Effector CD4-positive, alpha-beta T cell (primary cell): ENCODE results near the gene PDE6B.
"Not testable (repeated sequence)": the region's sequence is repeated elsewhere in the genome, so short reads cannot be mapped to it uniquely, and the experiment has no call there.

Source experiments
- DNase-seq: peaks from one replicate; pipeline ENCODE4 v3.0.0-alpha.2; 2020

PDE6B gene

DNA sequence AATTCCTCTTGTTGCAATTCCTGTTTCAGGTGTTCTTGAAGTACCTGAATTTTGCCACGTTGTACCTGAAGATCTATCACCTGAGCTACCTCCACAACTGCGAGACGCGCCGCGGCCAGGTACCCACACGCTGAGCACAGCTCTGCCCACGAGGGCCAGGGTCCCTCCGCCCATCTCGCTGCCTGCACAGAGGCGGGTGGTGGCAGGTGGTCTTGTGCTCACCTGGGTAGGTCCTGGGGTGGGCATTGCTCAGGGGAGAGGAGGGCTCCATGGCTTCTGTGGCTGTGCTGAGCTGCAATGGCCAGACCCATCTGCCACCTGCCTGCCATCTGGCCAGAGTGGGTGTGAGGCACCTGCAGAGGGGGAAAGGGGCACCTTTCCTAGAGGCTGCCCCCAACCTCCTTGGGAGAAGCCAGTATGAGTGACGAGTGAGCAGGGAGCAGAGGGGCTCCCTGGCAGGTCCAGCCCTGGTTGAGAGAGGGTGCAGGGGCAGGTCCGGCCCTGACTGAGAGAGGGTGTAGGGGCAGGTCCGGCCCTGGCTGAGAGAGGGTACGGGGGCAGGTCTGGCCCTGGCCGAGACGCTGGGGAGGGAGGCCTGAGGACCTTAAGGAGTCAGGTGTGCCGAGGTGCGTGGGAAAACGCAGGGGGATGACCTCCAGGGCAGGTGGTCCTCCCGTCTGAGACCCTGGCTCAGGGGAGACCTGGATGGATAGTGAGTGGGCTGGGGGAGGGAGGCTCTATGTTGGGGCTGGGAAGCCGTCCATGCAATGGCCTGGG lies 10.7 kb downstream of the PDE6B start:
- no peak for DNase-seq

DNA sequence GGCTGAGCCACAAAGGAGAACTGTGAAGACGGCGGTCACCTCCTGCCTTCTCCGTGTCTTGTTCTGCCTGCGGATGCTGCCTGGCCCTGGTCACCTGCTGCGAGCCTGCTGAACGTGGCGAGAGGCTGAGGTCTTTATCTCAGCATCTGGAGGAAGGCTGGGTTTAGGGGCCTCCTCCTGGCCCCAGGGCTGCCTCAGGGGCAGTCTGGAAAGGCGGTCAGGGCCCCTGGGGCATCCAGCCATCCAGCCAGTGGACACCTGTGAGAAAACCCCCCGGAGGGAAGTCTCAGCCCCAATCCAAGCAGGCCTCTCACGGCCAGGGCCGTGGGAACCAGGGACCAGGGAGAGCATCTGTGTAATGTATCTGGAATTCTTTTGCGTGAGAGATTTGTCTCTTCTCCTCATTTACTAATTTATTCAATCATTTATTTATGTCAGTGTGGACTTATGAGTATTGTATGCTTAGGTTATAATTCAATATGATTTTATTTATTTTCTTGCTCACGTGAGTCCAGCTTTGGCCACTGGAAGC lies 11.3 kb downstream of the PDE6B start:
- no peak for DNase-seq

DNA sequence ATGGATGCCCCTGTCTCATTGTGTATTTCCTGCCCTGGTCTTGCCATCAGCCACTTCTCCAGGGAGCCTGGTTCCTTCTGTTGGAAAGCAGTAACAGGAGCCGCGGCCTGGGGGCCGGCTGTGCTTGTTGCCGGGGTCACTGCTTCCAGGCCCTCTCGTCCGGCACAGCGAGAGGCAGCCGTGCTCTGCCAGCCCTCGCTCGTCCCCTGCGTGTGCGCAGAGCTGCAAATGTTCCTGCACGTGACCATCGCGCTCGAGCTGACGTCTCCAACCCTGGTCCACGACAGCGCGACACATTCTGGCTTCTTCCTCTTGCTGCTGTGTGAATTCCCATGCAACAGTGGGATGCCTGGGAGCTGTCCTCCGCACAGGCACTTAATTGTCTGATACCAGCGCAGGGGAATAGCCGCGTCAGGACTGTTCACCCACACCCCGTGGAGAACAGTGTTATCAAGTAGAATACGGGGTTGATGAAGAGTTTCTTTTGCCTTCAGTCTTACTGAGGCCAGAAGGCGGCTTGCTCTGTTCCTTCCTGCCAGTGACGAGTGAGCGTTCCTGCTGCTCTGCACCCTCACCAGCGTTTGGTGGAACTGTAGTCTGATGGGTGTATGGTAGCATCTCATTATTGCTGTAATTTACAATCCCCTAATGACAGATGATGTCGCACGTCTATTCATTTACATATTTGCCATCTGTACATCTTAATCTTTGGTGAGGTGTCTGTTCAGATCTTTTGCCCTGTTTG lies 12.3 kb downstream of the PDE6B start:
- DNase-seq: no peak

GRCh38 chr4:642366-642765 lies 17.0 kb downstream of the PDE6B start:
- not testable (repeated sequence) for DNase-seq

DNA sequence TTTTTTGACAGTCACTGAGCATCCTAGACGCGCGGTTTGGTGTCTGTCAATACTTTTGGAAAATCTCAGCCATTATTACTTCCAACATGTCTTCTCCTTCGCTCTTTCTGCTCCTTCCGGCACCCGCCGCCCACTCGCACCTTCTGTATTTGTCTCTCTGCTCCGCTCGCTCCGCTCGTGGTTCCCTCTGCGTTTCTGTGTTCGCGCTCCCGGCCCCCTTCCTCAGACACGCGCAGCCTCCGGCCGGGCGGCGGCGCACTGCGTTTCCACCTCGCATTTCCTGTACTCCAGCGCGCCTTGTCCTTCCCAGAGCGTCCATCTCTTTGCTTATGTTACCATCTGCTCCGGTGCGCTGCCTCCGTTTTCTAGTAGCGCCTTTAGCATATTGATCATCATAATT lies 21.1 kb downstream of the PDE6B start:
- no peak for DNase-seq

- no peak for DNase-seq
These were observed 22.1 kb downstream of the PDE6B start for GRCh38 chr4:647481-647880.

- no peak for DNase-seq
These were observed 23.4 kb downstream of the PDE6B start for GRCh38 chr4:648579-649292.

DNA sequence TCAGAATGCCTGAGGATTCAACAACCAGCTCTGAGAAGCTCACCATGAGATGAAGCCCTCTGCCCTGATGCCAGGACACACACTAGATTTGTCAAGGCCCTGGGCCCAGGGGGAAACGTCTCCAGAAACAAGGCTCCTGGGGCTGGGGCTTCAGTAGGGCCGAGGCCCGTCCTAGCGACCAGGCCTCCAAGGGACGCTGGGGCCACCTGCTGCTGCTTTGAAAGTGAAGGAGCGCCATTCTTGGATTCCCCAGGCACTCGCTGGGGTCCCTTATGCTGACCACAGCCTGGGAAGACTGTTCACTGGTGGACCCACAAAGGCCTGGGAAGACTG lies 23.9 kb downstream of the PDE6B start:
- DNase-seq: no peak

DNA sequence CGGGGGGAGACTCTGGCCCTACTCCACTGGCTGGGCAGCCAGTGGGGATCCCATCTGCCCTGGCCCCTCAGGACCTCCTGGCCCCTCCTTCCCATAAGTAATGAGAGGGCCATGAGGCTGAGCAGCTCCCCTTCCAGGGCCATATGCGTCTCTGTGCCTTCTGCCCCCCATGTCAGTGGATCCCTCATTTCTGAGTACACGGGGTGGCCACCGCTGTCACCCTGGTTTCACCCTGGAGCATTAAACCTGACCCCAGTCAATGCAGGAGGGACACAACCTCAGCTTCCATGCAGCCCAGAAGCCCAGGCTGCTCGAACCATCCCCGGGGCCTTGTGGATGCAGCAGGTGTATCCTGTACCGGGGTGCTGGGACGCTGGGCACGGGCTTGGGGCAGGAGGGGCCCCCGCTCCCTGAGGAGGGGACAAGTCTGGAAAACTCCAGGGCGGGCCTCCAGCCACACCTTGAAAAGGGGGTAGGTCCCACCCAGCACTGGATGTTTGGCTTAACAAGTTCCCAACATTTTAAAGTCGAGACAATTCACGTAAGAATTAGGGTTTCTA lies 24.5 kb downstream of the PDE6B start:
- DNase-seq: no peak

DNA sequence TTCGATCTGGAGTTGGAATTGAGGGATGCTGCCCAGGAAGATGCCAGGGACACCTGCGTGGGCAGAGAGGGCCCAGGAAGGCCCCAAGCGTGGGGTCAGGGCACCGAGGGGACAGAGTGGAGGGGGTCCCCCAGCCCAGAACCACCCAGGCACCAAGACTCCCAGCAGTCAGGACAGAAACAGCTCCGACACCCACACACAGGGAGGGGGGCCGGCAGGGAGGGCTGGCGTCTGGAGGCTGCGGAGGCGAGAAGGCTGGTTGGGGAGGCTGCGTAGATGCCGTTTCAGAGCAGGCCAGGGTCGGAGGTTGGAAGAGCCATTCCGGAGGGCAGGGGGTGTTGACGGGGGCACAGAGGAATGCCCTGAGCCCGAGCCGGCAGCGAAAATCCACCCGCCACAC lies 25.1 kb downstream of the PDE6B start:
- DNase-seq: no peak

DNA sequence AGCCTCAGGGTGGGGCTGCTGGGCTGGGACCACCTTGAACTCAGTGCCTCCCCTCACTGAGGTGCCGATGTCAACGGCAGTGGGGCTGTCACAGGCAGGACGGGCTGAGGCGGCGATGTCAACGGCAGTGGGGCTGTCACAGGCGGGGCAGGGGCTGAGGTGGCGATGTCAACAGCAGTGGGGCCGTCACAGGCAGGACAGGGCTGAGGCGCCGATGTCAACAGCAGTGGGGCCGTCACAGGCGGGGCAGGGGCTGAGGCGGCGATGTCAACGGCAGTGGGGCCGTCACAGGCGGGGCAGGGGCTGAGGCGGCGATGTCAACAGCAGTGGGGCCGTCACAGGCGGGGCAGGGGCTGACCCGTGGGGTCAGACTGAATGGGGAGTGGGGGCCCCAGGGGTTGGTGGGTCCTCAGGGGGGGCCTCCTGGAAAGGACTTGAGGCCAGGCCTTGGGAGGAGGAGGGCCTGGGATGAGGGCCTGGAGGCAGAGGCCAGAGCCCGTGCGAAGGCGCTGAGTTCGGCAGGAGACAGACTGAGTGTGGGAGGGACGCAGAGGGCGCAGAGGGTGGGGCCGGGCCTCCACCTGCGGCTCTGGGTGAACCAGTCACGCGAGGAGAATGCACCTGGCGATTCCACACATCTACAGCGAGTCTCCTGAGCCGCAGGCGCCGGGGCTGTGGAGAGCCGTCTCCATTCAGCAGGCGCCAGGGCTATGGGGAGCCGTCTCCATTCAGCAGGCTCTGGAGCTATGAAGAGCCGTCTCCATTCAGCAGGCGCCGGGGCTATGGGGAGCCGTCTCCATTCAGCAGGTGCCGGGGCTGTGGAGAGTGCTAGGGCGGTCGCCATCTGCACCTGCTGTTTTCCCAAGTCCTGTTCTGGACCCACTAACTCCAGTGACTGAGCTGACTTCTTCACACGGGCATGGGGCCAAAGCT lies 25.8 kb downstream of the PDE6B start:
- no peak for DNase-seq

DNA sequence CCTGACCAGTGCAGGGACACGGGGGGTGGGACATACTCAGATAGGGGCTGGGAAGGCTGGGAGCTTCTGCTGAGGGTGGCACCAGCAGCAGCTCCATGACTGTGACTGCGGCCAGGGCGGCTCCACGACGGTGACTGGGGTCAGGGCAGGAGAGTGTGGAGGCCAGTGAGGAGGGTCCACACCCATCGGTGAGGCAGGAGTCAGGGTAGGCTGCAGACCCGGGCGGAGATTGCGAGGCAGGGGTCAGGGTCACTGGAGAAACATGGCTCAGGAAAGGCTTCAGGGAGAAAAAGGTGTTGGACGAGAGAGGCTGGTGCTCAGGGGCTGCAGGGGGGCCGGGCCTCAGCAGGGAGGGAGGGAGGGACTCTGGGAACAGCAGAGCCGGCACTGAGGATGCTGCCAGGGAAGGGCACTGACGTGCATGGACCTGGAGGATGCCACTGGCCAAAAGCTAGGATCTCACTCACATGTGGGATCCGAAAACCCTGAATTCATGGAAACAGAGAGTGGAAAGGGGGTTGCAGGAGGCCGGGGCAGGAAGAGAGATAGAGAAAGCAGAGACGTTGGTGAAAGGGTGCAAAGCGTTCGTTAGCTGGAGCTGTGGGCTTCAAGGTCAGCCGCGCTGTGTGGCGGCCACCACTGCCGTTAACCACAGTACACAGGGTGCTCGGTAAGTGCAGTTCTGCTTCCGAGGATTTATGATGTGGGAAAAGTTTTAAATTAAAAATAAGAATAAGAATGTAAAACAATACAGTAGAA lies 26.7 kb downstream of the PDE6B start:
- DNase-seq: no peak

DNA sequence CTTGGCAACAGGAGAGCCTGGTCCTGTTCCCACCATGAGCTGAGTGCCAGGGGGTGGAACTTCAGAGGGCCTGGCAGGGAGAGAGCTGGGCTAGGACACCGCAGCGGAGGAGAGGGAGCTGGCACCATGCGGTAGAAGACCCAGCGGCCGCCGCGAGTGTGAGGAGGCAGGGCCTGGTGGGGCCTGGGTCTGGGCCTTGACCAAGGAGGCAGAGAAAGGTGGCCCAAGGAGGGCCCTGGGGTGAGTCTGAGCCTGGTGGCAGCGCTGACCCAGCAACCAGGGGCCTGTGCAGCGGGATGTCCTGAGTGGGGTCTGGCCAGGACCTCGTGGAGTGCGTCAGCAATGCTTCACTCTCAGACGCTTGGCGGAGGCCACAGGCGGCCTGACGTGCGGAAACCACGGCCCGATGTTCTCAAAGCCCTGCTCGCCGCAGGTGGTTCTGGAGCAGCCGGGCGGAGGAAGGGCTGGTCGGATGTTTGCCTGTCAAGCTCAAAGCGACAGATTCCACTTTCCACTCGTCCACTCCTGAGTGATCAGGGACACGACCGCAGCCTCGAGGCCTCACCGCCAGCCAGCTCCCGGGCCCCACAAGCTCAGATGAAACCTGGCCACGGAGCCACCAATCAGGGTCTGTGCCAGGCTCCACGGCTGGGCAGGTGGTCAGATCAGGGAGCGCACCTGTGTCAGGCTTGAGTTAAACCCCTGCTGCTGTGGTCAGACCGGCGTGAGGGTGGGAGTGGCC lies 27.9 kb downstream of the PDE6B start:
- DNase-seq: no peak

DNA sequence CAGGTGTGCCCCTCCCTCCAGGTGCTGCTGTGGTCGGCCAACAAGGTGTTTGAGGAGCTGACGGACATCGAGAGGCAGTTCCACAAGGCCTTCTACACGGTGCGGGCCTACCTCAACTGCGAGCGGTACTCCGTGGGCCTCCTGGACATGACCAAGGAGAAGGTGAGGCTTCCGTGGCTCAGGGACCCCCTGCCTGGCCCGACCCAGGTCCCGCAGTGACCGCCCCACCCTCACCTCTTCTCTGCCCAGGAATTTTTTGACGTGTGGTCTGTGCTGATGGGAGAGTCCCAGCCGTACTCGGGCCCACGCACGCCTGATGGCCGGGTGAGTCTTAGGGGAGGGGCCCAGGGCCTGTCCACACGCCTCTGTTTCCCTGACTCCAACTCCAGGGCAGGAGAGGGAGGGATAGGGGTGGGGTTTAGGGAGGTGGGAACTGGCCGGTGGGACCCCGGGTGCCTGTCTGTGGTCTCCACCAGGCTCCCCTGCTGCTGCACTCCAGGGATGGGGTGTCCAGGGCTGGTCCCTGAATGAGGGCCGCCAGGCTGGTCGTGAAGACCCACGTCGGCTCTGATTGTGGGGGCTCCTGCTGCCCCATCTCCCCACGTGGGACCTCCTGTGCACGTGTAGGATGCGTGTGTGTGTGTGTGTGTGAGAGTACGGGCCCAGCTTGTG lies 28.6 kb downstream of the PDE6B start:
- no peak for DNase-seq

DNA sequence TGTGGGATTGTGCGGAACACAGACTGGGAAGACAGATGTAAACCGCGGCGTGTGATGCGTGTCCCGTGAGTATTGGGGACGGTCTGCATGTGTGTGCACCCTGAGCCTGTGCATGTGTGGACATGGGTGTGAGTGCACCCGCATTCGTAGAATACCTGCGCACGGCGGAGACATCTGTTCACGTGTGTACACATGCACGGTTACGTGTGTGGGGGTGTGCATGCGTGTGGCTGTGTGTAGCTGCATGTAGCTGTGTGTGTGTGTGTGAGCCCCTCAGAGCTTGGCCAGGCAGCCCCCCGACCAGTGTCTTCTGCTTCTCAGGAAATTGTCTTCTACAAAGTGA lies 29.1 kb downstream of the PDE6B start:
- DNase-seq: no peak

DNA sequence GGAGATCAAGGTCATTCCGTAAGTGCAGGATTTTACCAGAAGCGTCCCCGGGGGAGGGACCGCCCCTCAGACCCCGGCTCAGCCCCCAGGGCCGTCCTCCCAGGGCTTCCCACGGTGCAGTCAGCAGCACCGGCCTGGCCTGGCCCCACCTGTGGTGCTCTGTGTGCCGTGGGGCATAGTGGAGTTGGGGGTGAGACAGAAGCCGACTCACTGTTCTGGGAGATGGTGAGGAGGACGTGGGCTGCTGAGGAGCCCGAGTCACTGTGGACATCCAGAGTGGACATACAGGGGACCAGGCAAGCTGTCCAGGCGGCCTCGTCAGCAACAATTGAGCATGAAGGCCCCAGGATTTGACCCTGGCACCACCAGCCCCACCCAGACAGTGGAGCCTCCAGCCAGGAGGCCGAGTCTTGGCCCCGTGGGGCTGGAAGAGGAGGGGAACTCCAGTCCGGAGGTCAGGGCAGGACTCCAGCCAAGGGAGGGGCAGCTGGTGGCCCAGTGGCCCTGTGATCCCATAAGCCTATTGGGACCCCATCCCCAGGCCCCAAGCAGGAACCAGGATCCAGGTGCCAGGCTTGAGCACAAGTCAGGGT lies 29.6 kb downstream of the PDE6B start:
- DNase-seq: no peak

GRCh38 chr4:655464-656151 lies 30.2 kb downstream of the PDE6B start:
- no peak for DNase-seq

DNA sequence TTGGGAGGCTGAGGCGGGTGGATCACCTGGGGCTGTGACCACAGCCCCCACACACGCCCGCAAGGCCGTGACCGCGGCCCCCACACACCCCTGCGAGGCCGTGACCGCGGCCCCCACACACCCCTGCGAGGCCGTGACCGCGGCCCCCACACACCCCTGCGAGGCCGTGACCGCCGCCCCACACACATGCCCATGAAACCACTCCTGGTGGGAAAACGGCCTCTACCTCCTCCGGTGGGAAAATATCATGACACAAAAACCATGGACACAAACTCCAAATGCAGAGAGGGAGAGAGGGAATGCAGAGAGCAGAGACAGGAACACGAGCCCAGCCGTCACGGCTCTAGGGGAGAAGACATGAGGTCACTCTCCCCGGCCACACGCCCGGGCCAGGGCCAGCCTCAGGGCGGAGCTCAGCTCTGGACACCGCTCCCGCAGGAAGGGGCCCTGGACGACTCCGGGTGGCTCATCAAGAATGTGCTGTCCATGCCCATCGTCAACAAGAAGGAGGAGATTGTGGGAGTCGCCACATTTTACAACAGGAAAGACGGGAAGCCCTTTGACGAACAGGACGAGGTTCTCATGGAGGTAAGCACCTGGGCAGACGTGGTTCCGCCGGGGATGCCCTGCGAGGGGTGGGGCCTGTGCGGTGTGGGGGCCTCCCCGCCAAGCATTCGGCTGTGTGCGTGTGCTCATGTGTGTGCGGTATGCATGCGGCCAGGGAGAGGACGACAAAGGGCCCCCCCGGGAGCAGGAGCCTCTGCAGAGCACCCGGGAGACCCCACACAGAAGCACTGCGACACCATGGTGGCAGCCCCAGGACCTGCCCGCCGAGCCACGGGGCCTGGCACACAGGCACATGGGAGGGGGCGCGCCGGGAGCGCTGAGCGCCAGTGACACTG lies 31.3 kb downstream of the PDE6B start:
- DNase-seq: no peak
